GM21529 (cell line): ENCODE measurements around the gene PPIP5K2.
A peak's percentile ranks its signal among the peaks of the same experiment; 100 is the strongest.
"Not testable (repeated sequence)": the region's sequence is repeated elsewhere in the genome, so short reads cannot be mapped to it uniquely, and the experiment has no call there.

ENCODE experiments used
- ATAC-seq: cut with Tn5 transposase; IDR thresholded peaks from one replicate; pipeline ENCODE4 v1.9.1; 2021; ENCODE audit not compliant: unreplicated experiment

The PPIP5K2 gene

DNA sequence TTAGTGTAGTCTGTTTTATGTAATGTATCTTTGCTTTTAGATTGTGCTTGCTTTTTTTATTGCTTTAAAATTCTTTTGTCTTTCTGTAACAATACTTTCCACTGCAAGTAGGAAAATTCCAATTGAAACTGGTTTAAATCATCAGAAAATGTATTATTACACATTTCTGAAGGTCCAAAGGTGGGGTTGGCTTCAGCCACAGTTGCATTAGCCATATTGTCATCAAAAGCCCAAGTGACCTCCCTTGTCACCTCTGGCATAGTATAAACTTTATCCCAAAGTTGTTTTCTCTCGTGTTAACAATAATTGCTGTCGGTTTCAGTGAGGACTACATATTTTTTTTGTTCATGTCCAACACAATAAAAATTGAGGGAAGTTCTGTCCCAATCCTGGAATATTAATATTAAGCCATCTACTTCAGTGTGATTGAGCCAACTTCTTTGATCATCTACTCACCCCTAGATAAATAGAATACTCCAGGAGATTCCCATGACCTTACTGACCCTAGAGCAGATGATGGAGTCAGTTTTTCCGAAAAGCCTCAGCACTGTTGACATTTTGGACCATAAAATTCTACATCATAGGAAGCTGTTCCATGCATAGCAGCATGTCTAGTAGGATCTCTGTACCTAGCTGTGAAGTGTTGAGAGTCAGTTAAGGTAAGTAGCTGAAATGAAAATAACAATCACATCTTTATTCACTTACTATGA lies 86.0 kb downstream of the PPIP5K2 start:
- no peak for ATAC-seq

DNA sequence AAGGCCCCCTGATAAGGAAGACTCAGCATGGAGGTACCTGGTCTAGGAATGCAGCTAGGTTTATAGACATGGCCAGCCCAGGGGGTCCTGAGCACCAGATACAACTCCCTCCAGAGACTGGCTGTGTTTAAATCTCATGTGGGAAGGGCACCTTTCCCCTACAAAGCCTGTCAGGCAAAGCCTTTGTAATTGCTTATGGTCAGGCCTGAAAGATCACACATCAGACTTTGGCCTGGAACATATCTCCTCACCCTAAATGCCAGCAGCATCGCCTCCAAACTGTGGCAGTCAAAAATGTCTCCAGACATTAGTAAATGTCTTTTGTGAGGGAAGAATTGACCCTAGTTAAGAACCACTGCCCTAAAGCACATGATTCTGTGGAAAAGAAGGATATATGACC lies 86.9 kb downstream of the PPIP5K2 start:
- ATAC-seq: no peak

DNA sequence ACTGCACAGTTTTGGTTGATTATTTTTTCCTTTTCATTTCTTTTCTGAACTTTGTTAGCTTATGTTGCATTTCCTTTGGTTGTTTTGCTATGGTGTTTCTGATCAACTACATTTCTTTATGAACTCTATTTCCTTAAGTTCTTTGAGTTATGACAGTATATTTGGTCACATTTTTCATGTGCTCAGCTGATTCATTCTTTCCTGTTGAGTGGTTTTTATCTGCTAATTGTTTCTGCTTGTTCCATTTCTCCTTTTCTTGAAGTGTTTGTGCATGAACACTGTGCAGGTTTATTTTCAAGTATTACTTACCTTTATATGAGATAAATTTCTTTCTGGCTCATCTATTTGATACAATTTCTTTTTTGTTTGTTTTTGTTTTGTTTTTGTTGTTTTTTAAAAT lies 87.6 kb downstream of the PPIP5K2 start:
- ATAC-seq: no peak

DNA sequence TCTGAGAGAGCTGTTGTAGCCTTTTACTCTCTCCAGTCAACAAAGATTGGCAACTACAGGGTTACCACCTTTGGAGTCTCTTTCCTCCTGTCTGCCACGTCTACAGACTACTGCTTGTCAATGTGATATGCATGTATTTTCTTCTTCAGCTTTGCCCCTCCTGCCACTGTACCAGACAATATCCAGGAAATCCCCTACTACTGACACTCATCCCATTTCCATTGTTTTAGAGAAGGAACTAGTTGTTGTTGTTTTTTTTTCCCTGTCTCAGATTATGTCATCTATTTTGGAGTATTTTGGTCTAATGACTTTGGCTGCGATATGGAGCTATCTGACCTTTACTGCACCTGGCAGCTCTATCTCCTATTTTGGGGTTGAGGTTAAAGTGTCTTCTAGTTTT lies 88.4 kb downstream of the PPIP5K2 start:
- no peak for ATAC-seq

DNA sequence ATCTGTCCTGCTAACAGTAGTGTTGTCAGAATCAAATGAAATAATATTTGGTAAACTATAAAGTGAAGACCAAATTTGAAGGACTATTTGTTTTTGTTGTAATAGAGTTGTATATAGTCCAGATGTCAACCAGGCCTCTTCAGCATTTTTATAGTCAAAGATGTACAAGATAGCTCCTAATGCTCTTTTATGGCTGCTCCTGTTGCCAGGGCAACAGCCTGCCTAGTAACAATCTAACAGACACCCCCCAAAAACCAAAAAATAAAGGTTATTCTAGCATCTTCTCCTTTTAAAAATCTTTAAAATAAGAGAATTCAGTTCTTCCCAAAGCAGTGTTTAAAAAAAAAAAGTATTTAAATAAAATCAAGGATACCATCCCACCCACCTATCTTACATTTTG lies 89.0 kb downstream of the PPIP5K2 start:
- ATAC-seq: no peak

DNA sequence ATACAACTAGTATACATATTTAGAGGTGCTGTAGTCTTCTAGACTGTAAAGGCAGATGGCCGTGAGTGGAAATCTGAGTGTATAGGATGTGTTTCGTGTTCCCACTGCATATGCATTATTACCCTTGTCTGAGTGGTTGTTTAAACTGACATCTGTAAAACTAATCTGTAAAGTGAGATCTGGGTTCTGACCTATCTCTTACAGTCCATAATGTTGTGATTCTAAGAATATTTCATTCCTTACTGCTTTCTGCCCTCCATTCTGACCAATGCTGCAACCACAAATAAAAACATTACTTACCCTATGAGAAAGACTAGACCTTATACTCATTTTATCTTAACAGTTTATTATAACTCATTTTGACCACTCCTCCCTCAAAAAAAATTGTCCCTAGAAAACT lies 90.9 kb downstream of the PPIP5K2 start:
- no peak for ATAC-seq

DNA sequence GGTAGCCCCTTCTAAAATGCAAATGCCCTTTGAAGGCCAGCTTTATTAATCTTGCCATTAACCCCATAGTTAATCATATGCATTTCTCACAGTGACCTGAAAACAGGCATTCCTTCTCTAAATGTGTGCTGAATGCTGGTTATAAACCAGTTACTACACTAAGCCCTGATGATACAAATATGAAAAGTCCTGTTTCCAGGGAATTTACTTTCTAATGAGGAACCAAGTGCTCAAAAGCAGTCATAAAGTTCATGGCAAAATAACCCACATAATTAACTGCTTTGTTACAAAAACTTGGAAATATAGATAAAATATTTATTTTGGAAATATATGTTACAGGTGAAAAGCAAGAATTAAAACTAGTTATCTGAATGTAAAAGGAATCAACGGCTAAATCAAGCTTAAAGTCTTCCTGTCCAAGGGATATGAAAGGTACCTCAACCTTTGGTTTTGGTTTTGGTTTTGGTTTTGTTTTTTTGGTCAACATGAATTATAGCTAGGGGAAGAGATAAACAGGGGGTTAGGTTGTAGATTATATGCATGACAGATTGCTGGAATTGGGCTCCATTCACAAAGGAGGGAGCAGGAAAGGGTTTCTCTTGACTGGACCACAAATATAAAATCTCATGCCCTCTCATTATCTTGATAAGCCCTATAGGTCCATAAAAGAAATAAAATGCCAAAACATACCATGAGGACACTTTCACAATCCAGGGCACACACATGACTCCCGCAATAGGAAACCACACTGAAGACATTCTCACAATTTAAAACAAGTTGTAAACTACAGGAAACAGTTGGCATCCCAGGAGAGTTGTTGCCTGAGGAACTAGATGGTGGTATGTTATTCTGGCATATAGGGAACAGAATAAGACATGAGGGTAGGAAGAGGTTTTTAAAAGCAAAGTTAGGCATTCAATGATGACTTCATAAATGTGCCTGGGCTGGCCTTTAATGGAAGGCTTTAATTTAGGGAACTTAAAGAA lies 91.8 kb downstream of the PPIP5K2 start:
- peak; percentile 73 for ATAC-seq

DNA sequence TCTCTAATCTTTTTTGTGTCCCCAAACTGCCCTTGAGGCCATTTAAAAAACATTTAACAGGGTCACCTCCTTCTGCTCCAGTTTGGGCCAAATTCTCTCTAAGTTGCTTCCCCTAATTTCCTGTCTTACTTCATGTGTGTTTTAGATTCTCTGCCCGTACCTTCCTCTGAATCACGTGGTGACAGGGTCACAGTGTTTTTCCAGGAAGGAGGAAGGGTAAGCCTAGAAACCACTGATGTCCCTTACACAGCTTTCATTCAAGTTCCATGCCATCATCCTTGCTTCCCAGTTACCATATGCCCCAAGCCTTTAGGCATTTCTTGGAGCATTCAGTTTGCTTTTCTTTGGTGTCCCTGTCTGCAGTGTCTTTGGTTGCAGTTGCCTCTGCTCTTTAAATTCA lies 96.0 kb downstream of the PPIP5K2 start:
- no peak for ATAC-seq

DNA sequence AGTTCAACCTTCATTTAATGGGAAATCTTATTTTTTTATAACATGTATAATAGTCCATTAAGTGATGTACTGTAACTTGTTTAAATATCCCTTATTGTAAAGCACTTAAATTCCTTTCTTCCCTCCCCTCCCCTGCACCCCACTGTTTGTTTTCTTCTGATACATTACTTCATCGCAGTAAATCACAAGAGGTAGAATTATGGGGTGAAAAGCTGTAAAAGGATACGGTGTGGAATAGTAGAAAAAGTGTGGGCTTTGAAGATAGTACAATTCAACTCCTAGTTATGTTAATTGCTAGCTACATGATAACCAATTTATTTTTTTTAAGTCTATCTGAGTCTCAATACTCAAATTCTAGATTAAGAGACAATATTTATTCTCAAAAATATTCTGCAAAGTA lies 96.6 kb downstream of the PPIP5K2 start:
- ATAC-seq: no peak

DNA sequence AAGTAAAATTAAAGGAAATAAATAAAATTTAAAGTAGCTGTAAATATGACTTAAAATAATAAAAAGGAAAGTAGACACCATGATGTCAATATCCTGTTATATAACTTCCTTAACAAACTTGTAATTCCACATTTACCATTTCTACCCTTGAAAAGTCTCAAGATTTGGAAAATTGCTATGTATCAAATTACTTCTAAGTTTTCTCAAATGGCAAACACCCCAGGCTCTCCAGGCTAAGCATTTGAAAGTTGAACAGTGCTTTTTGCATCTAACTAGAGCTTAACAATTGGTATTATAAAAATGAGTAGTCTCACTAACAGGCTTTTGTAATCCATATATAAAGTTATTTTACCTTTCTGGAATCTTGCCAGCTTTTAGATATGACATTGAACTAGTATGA lies 97.0 kb downstream of the PPIP5K2 start:
- no peak for ATAC-seq

DNA sequence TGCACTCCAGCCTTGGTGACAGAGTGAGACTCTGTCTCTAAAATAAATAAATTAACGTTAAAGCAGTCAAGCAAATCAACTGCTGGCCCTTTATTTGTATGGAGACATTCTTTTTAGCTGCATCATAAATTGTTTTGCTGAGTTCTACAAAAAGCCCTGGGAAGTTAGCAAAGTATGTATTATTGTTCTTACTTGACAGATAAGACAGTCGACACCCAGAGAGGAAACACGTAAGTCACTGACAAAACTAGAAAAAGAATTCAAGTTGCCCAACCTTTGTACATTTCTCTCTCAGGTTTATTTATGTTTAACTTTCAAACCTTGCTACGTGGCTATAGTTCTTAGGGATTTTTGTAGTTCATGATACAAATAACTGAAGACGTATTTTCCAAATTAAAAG lies 98.1 kb downstream of the PPIP5K2 start:
- ATAC-seq: no peak

DNA sequence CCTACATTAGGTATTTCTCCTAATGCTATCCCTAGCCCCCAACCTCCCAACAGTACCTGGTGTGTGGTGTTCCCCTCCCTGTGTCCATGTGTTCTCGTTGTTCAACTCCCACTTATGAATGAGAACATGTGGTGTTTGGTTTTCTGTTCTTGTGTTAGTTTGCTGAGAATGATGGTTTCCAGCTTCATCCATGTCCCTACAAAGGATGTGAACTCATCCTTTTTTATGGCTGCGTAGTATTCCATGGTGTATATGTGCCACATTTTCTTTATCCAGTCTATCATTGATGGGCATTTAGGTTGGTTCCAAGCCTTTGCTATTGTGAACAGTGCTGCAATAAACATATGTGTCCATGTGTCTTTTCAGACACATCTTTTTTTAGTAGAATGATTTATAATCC lies 99.0 kb downstream of the PPIP5K2 start:
- not testable (repeated sequence) for ATAC-seq

DNA sequence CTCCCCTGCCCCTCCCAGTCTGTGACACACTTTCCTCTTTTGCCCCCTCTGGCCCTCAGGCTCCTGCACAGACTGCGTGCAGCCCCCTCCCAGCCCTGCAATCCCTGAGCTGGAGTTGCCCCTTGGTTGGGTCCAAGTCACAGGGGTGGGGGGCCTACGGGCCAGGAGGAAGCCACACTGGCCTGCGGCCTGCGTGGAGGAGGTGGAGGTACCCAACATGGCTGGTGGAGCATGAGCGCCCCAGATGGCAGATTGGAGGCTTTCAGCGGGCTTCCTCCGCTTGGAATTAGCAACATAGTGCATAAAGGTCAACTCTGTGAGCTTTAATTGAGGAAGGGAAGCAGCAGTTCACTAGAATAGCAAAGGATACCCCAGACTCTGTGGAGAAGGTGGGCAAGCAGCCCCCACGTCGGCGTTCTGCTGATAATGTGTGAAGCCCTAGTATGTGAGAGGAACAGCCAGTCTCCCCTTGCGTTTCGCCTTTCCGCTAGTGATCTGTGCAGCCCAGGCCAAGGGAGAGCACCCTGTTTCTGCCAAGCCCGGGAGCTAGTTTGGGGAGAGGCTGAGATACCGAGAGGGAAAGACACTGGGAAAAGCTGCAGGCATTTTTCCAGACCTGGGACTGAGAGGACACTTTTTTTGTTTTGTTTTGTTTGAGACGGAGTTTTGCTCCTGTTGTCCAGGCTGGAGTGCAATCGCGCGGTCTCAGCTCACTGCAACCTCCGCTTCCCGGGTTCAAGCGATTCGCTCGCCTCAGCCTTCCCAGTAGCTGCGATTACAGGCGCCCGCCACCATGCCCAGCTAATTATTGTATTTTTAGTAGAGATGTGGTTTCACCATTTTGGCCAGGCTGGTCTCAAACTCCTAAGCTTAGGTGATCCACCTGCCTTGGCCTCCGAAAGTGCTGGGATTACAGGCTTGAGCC lies 103.2 kb downstream of the PPIP5K2 start:
- no peak for ATAC-seq

DNA sequence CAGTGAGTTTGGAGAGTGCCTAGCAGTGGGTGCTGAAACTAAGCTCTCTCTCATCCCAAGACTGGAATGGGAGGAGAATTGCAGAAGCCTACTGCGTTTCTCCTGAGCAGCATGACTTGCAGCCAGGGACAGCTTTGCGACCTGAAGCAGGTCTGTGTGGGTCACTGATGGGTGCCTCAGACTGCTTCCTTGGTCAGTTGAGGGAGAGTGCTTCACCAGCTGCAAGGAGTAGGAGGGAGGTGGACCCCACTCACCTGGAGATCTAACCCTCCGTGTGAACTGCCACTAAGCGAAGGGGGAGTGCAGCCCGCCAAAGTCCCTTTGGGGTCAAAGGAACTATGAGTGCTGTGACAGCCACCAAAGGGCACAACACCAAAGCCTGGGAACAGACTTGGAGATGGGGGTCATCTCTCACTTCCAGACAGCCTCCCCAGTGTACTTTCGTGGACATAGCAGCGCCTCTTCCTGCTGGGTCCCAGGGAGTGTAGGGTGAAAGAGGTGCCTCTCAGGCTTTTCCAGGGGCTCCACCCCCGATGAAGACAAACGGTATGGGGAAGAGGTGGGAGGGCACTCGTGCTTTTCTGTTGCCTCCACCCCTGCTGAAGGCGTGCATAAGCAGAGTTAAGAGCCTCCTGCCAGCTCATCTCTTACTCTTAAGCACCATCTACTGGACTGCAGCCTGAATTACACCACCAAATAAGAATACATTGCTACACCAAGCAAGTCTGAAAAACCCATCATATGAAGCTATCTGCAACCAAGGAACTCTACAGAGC lies 104.2 kb downstream of the PPIP5K2 start:
- peak; percentile 93 for ATAC-seq

DNA sequence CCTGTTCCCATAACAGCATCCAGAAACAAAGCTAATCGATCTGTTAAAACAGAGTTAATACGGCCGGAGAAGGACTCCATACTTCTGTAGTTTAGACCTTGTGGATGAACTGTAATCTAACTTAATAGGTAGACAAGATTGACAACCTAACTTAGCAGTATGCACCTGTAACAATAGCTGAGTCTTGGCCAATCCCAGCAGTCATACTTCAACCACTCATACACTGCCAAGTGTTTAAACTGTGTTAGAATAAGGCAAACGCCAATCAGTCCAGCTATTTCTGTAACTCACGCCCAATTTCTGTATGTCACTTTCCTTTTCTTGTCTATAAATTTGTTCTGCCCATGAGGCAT lies 104.8 kb downstream of the PPIP5K2 start:
- no peak for ATAC-seq

DNA sequence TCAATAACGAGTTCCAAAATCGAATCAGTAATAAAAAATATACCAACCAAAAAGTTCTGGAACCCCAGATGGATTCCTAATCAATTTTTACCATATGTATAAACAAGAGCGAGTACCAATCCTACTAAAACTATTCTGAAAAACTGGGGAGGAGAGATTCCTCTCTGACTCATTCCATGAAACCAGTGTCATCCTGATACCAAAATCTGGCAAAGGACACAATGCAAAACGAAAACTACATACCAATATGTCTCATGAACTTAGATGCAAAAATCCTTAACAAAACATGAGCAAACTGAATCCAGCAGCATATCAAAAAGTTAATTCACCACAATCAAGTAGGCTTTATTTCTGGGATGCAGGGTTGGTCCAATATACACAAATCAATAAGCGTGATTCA lies 108.0 kb downstream of the PPIP5K2 start:
- no peak for ATAC-seq

DNA sequence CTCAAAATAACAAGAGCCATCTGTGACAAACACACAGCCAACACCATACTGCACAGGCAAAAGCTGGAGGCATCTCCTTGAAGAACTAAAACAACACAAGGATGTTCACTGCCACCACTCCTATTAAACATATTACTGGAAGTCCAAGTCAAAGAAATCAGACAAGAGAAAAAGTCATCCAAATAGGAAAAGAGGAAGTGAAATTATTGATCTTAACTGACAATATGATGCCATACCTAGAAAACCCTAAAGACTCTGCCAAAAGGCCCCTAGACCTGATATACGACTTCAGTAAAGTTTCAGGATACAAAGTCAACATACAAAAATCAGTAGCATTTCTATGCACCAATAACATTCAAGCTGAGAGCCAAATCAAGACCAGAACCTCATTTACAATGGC lies 108.5 kb downstream of the PPIP5K2 start:
- no peak for ATAC-seq

DNA sequence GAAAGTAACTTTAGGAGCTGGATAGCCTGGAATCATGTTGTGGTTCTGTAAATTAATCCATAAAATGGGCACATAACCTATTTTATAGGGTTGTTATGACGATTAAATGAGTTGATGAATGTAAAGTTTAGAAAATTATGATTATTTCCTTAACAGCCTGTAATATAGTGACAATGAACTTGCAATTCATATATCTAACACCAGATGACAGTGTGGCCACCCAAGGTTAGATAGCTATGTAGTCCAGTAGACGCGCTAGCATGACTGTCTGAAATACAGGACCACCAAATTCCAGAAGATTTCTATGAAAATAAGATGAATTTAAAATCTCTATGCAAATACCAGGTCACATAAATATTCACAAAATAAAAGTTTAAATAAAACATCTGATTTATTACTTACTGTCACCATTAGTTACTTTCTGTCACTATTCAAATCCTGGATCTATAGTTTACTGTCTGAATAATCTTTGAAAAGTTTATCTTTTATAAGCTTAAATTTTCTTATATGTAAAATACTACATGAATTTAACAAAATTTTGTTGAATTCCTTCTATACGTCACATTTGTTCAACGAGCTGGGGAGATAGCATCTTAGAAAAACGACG lies 112.4 kb downstream of the PPIP5K2 start:
- peak; percentile 83 for ATAC-seq

DNA sequence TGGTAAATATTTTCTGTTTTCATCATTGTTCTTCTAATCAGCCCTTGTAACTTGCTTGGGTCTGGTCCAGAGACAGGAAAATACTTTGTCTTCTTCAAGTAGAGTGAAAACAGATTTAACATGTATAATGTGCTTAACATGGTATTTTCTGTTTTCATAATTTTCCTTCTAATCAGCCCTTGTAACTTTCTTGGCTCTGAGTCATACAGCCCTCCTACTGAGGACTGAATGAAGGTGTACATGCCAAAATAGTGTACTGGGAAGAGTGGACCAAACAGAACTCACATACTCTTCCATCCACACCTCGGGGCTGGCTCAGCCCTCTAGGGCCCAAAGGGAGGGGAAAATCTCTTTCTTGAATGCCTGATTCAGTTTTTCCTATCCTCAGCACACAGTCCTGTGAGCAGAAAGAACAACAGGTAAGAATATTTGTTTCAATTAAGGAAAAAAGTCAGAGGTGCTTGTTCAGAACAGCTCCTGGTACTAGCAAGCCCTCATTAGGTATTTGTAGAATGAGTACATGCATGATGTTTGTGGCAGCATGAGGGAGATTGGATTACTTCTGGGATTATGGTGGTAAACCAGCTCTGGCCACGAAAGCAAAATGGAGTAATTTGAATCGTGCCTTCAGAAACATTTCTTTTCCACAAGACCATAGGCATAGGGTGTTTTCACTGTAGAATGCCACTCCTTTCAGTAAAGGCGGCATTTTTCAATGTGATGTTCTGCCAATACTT lies 114.3 kb downstream of the PPIP5K2 start:
- ATAC-seq: no peak
